Smooth muscle cell (in vitro differentiated cells): ENCODE data around the gene TSHZ1. TPM values are rescaled to one million over a fixed set of nuclear protein-coding genes. Genes with fewer than 3 reads are reported as not detected.

ENCODE experiments used
- DNase-seq: peaks from one replicate; lab custom pipeline; 2025; ENCODE audit not compliant: unreplicated experiment; lab: John Stamatoyannopoulos, UW
- H2AFZ ChIP-seq: fragments of 200-600 bp; sonication (generic); 2 replicates; pipeline ENCODE4 v1.6.0; 2016; ENCODE audit warnings: antibody characterized with exemption, low read depth, mild to moderate bottlenecking
- H3F3A ChIP-seq: fragments of 200-600 bp; sonication (generic); 2 replicates; pipeline ENCODE4 v1.6.0; 2017; ENCODE audit warnings: antibody characterized with exemption, low read depth
- H3K27ac ChIP-seq: fragments of 200-600 bp; sonication (generic); 2 replicates; pipeline ENCODE4 v1.5.1; 2016; ENCODE audit warnings: low read depth, mild to moderate bottlenecking
- H3K27me3 ChIP-seq: fragments of 200-600 bp; sonication (generic); 2 replicates; pipeline ENCODE4 v1.6.1; 2016; ENCODE audit warnings: low read depth, mild to moderate bottlenecking
- H3K36me3 ChIP-seq: fragments of 200-600 bp; sonication (generic); 2 replicates; pipeline ENCODE4 v1.5.1; 2016; ENCODE audit warnings: low read depth
- H3K4me1 ChIP-seq: fragments of 200-600 bp; sonication (generic); 2 replicates; pipeline ENCODE4 v1.5.1; 2016; ENCODE audit warnings: low read depth
- H3K4me2 ChIP-seq: fragments of 200-600 bp; sonication (generic); 2 replicates; pipeline ENCODE4 v1.6.0; 2016; ENCODE audit warnings: mild to moderate bottlenecking
- H3K4me3 ChIP-seq: fragments of 200-600 bp; sonication (generic); 2 replicates; pipeline ENCODE4 v1.5.1; 2016; ENCODE audit warnings: mild to moderate bottlenecking
- H3K79me2 ChIP-seq: fragments of 200-600 bp; sonication (generic); 2 replicates; pipeline ENCODE4 v1.6.0; 2016; ENCODE audit warnings: low read depth, mild to moderate bottlenecking
- H3K9ac ChIP-seq: fragments of 200-600 bp; sonication (generic); 2 replicates; pipeline ENCODE4 v1.6.0; 2016; ENCODE audit warnings: low read depth
- H3K9me3 ChIP-seq: fragments of 200-600 bp; sonication (generic); replicated peaks from 2 replicates; pipeline ENCODE4 v1.5.1; 2016; ENCODE audit warnings: low read depth
- H4K20me1 ChIP-seq: fragments of 200-600 bp; sonication (generic); 2 replicates; pipeline ENCODE4 v1.6.0; 2016; ENCODE audit warnings: low read depth
- WGBS: methylation state at CpG from one replicate; pipeline ENCODE4 v1.1.7; 2016; ENCODE audit warnings: low lambda C conversion rate; 5-methylcytosine and 5-hydroxymethylcytosine counted together
- polyA plus RNA-seq: library from polyadenylated mRNA; unstranded; fragments of >200 nt; fragmentation: Nextera tagmentation; extraction: Ambion mirVana; gene quantifications from 2 replicates; pipeline ENCODE4 v1.2.1, GENCODE V29; 2016
- total RNA-seq: library from RNA; depleted of rRNA; stranded (reverse); fragments of >200 nt; gene quantifications from 2 replicates; pipeline ENCODE4 v1.2.3, GENCODE V29; 2014
- TF ChIP-seq, protein P1 (sequence below): fragments of 200-600 bp; sonication (generic); IDR thresholded peaks from 2 replicates; pipeline ENCODE4 v1.5.1; 2017; ENCODE audit warnings: borderline replicate concordance, mild to moderate bottlenecking, antibody characterized with exemption; ENCODE audit not compliant: insufficient read depth, poor library complexity, severe bottlenecking

The TSHZ1 gene
- total and polyA plus RNA-seq, 2 experiments from 2014 or later = 21.3 to 26.1 TPM

DNA sequence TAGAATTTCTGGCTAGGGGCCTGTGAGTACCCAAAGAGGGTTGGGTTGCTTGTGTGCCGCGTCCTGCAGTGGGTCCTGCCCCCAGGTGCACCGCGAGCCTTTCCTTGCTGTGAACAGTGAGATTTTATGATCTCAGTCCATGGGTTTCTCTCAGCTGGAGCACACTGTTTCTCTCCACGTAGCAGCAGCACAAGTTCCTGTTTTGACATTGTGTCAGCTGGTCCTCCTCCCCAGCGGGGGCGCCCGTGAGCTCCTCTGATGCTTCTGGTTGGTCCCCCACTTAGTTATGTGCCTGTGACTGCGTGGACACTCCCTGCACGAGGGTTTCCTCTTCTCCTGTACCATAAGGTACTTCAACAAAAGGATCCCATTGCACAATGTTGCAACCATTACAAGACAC lies 29.8 kb downstream of the TSHZ1 start:
- Histone ChIP-seq H3K36me3 (no peaks in the 10 kb centered on the region), H3K27me3 (no peaks in the 10 kb centered on the region), H3K27ac (no peak overlapping the region), H3K79me2 (peaks cover 100% of the 10 kb centered on the region), H3K4me1 (no peaks in the 10 kb centered on the region), H3F3A (no peaks in the 10 kb centered on the region), H3K9me3 (no peaks in the 10 kb centered on the region), H3K9ac (no peak overlapping the region), H3K4me2 (no peak overlapping the region), H4K20me1 (peaks cover 80% of the 10 kb centered on the region), H2AFZ (no peak overlapping the region), H3K4me3 (no peak overlapping the region)
- TF ChIP-seq, protein P1, sequence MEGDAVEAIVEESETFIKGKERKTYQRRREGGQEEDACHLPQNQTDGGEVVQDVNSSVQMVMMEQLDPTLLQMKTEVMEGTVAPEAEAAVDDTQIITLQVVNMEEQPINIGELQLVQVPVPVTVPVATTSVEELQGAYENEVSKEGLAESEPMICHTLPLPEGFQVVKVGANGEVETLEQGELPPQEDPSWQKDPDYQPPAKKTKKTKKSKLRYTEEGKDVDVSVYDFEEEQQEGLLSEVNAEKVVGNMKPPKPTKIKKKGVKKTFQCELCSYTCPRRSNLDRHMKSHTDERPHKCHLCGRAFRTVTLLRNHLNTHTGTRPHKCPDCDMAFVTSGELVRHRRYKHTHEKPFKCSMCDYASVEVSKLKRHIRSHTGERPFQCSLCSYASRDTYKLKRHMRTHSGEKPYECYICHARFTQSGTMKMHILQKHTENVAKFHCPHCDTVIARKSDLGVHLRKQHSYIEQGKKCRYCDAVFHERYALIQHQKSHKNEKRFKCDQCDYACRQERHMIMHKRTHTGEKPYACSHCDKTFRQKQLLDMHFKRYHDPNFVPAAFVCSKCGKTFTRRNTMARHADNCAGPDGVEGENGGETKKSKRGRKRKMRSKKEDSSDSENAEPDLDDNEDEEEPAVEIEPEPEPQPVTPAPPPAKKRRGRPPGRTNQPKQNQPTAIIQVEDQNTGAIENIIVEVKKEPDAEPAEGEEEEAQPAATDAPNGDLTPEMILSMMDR = no peak
- no peak for DNase-seq
- 95% methylated on average over 10 of the region's 10 CpGs for WGBS

DNA sequence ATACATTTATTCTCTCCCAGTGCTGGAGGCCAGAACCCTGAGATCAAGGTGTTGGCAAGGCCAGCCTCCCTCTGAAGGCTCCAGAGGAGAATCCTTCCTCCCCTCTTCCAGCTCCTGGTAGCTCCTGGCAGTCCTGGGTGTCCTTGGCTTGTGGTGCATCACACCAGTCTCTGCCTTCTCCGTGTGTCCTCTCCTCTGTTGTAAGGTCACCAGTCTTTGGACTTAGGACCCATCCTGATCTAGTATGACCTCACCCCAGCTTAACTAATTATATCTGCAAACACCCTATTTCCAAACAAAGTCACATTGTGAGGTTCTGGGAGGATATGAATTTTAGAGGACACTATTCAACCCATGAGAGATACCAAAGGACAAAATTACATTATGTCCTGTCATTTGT lies 31.1 kb downstream of the TSHZ1 start:
- 94% methylated on average over 1 of the region's 1 CpG for WGBS
- Histone ChIP-seq H3K4me1 (no peaks in the 10 kb centered on the region), H3K27ac (no peak overlapping the region), H3K79me2 (peaks cover 100% of the 10 kb centered on the region), H3K36me3 (no peaks in the 10 kb centered on the region), H3K9ac (no peak overlapping the region), H3K4me2 (no peak overlapping the region), H3F3A (no peaks in the 10 kb centered on the region), H2AFZ (no peak overlapping the region), H3K9me3 (no peaks in the 10 kb centered on the region), H4K20me1 (peaks cover 79% of the 10 kb centered on the region), H3K4me3 (no peak overlapping the region), H3K27me3 (no peaks in the 10 kb centered on the region)
- DNase-seq = no peak
- TF ChIP-seq, protein P1 = no peak

GRCh38 chr18:75244351-75245313 lies 34.0 kb downstream of the TSHZ1 start:
- no peak for DNase-seq
- Histone ChIP-seq H3K4me2 (no peak overlapping the region), H3K27ac (no peak overlapping the region), H3K27me3 (no peaks in the 10 kb centered on the region), H3K9me3 (no peaks in the 10 kb centered on the region), H3F3A (no peaks in the 10 kb centered on the region), H3K4me1 (no peaks in the 10 kb centered on the region), H3K9ac (no peak overlapping the region), H2AFZ (no peak overlapping the region), H4K20me1 (peaks cover 75% of the 10 kb centered on the region), H3K36me3 (no peaks in the 10 kb centered on the region), H3K79me2 (peaks cover 100% of the 10 kb centered on the region), H3K4me3 (no peak overlapping the region)
- 82% methylated on average over 19 of the region's 19 CpGs for WGBS
- TF ChIP-seq, protein P1 = no peak
